HepG2 (cell line): Measurements from ENCODE around the gene KCNIP4.

Experiments
- MYNN ChIP-seq: sonication (generic); formaldehyde crosslinking; IDR thresholded peaks from 2 replicates; pipeline ENCODE4 v1.4.0; 2020; ENCODE audit warnings: mild to moderate bottlenecking, low read depth, missing genetic modification reagents
- ZNF224 ChIP-seq: sonication (generic); formaldehyde crosslinking; IDR thresholded peaks from 2 replicates; pipeline ENCODE4 v1.5.0; 2020; ENCODE audit warnings: mild to moderate bottlenecking, missing genetic modification reagents
- ZNF30 ChIP-seq: sonication (generic); formaldehyde crosslinking; IDR thresholded peaks from 2 replicates; pipeline ENCODE4 v1.5.0; 2020; ENCODE audit warnings: mild to moderate bottlenecking, missing genetic modification reagents

DNA sequence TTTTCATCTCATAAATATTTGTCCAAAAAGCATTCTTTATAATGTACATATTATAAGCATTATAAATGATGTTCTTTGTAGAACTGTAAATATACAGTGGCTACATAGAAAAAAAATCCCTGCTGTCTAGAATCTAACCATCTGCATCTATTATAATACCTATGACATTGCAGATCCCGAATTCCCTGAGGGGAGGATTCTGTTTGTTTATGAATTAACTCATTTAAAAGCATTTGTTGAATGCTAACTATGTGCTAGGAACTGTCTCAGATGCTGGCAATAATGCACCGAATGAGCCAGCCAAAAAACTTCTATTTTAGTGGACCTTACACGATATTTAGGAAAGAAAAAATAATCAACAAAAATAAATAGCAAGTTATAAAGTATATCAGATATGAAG, 1058.7 kb downstream of the KCNIP4 start:
- TF ChIP-seq MYNN (CRISPR knock-in tag) (no peak), ZNF224 (CRISPR knock-in tag) (no peak), ZNF30 (CRISPR knock-in tag) (no peak)
